Peyer's patch (tissue), 4 donors: ENCODE results near the gene BEND7. TPM values are rescaled to one million over a fixed set of nuclear protein-coding genes. Genes with fewer than 3 reads are reported as not detected.

Source experiments
- DNase-seq, 3 donors: peaks; one replicate each; pipeline ENCODE4 v3.0.0-alpha.2; 2017 to 2019
- H3K27ac ChIP-seq, 4 donors: fragments of 200-600 bp; sonication (generic); one replicate each; pipeline ENCODE4 v1.5.1; 2016 to 2019
- H3K27me3 ChIP-seq, 2 donors: fragments of 200-600 bp; sonication (generic); one replicate each; pipeline ENCODE4 v1.5.1; 2019
- H3K36me3 ChIP-seq, 3 donors: fragments of 200-600 bp; sonication (generic); one replicate each; pipeline ENCODE4 v1.5.1; 2016 to 2019
- H3K4me1 ChIP-seq, 4 donors: fragments of 200-600 bp; sonication (generic); one replicate each; pipeline ENCODE4 v1.5.1; 2016 to 2019
- H3K4me3 ChIP-seq, 4 donors: fragments of 200-600 bp; sonication (generic); 1 replicate in 3 of 4; 2 replicates in 1 of 4; pipeline ENCODE4 v1.5.1; 2016 to 2019; ENCODE audit warnings: mild to moderate bottlenecking in 1 of 4
- H3K9me3 ChIP-seq, 4 donors: fragments of 200-600 bp; sonication (generic); one replicate each; pipeline ENCODE4 v1.5.1; 2016 to 2019; ENCODE audit warnings: mild to moderate bottlenecking in 1 of 4
- CTCF ChIP-seq, 6 experiments: fragments of 450-650 bp in 4 of 6; fragments of 200-600 bp in 2 of 6; sonication (generic) in 1 of 6; IDR thresholded peaks; one replicate each; pipeline ENCODE4 v1.5.1; 2017 to 2019; ENCODE audit warnings: antibody characterized with exemption in 6 of 6, mild to moderate bottlenecking in 3 of 6, moderate library complexity in 1 of 6
- POLR2A ChIP-seq, 2 donors: fragments of 450-650 bp; IDR thresholded peaks; one replicate each; pipeline ENCODE4 v1.5.1; 2017; ENCODE audit warnings: antibody characterized with exemption in 2 of 2, mild to moderate bottlenecking in 2 of 2, moderate library complexity in 2 of 2
- total RNA-seq, 4 donors: library from RNA; depleted of rRNA; stranded (reverse); fragments of >200 nt; gene quantifications; one replicate each; pipeline ENCODE4 v1.1.0, GENCODE V29; 2016

The BEND7 gene
- total RNA-seq, 4 donors from 2014 or later, result 23.1 to 136 (median 97.8) TPM

GRCh38 chr10:13518076-13518692, 10.6 kb downstream of the BEND7 start:
- H3K9me3 ChIP-seq, result no peaks in the 10 kb centered on the region
- DNase-seq, result no peak
- no peaks in the 10 kb centered on the region for H3K4me1 ChIP-seq
- H3K4me3 ChIP-seq, result no peak overlapping the region
- H3K27ac ChIP-seq, result no peak overlapping the region
- TF ChIP-seq POLR2A (IDR thresholded peaks at IDR 0.05), result no peak
- TF ChIP-seq CTCF (IDR thresholded peaks at IDR 0.05), result no peak
- H3K27me3 ChIP-seq, result no peaks in the 10 kb centered on the region
- H3K36me3 ChIP-seq, result peaks cover 0 to 15% (median 0%) of the 10 kb centered on the region in 3 donors

GRCh38 chr10:13517675-13518074, 11.1 kb downstream of the BEND7 start:
- Histone ChIP-seq H3K9me3 (no peaks in the 10 kb centered on the region), H3K27ac (no peak overlapping the region), H3K4me1 (no peaks in the 10 kb centered on the region), H3K27me3 (no peaks in the 10 kb centered on the region), H3K36me3 (peaks cover 0 to 14% (median 0%) of the 10 kb centered on the region in 3 donors), H3K4me3 (no peak overlapping the region)
- TF ChIP-seq POLR2A (IDR thresholded peaks at IDR 0.05), result no peak
- no peak for TF ChIP-seq CTCF (IDR thresholded peaks at IDR 0.05)
- DNase-seq, result no peak

- Histone ChIP-seq H3K36me3 (peaks cover 0 to 5% (median 0%) of the 10 kb centered on the region in 3 donors), H3K9me3 (no peaks in the 10 kb centered on the region), H3K27me3 (no peaks in the 10 kb centered on the region), H3K27ac (no peak overlapping the region), H3K4me1 (no peaks in the 10 kb centered on the region), H3K4me3 (no peak overlapping the region)
- DNase-seq, result no peak
- TF ChIP-seq CTCF (IDR thresholded peaks at IDR 0.05) (no peak), POLR2A (IDR thresholded peaks at IDR 0.05) (no peak)
Measured at GRCh38 chr10:13516176-13516575, 12.6 kb downstream of the BEND7 start.

- Histone ChIP-seq H3K36me3 (peaks cover 0 to 5% (median 0%) of the 10 kb centered on the region in 3 donors), H3K9me3 (no peaks in the 10 kb centered on the region), H3K27ac (no peak overlapping the region), H3K4me3 (no peak overlapping the region), H3K27me3 (no peaks in the 10 kb centered on the region), H3K4me1 (no peaks in the 10 kb centered on the region)
- DNase-seq, result no peak
- TF ChIP-seq POLR2A (IDR thresholded peaks at IDR 0.05) (no peak), CTCF (IDR thresholded peaks at IDR 0.05) (no peak)
Measured at GRCh38 chr10:13515467-13515866, 13.3 kb downstream of the BEND7 start.

GRCh38 chr10:13514296-13514695, 14.5 kb downstream of the BEND7 start:
- H3K4me1 ChIP-seq, result no peaks in the 10 kb centered on the region
- H3K27me3 ChIP-seq, result no peaks in the 10 kb centered on the region
- peaks cover 0 to 5% (median 0%) of the 10 kb centered on the region in 3 donors for H3K36me3 ChIP-seq
- no peaks in the 10 kb centered on the region for H3K9me3 ChIP-seq
- no peak for DNase-seq
- TF ChIP-seq POLR2A (IDR thresholded peaks at IDR 0.05) (no peak), CTCF (IDR thresholded peaks at IDR 0.05) (no peak)
- H3K4me3 ChIP-seq, result no peak overlapping the region
- H3K27ac ChIP-seq, result no peak overlapping the region

- no peaks in the 10 kb centered on the region for H3K27me3 ChIP-seq
- no peak for DNase-seq
- H3K36me3 ChIP-seq, result no peaks in the 10 kb centered on the region
- H3K4me3 ChIP-seq, result no peak overlapping the region
- H3K9me3 ChIP-seq, result no peaks in the 10 kb centered on the region
- H3K4me1 ChIP-seq, result no peaks in the 10 kb centered on the region
- TF ChIP-seq POLR2A (IDR thresholded peaks at IDR 0.05), result no peak
- no peak for TF ChIP-seq CTCF (IDR thresholded peaks at IDR 0.05)
- H3K27ac ChIP-seq, result no peak overlapping the region
Measured at GRCh38 chr10:13512564-13512963, 16.2 kb downstream of the BEND7 start.
